Measurements from ENCODE around the gene SSTR4.

GRCh38 chr20:23028392-23028791 is 6.7 kb upstream of the SSTR4 start:
- TF ChIP-seq TAF1 (IDR thresholded peaks at IDR 0.05; ENCODE audit: borderline replicate concordance, insufficient read depth, low read length), result no peak
- TF ChIP-seq REST (IDR thresholded peaks at IDR 0.05; ENCODE audit: insufficient read depth in 1 of 2, low read depth in 2 of 2, low read length in 2 of 2), result no peak
